GM21447 (cell line): Measurements from ENCODE around the gene SLC30A1.
"Not testable (repeated sequence)": the region's sequence is repeated elsewhere in the genome, so short reads cannot be mapped to it uniquely, and the experiment has no call there.

ENCODE experiments used
- ATAC-seq: cut with Tn5 transposase; IDR thresholded peaks from one replicate; pipeline ENCODE4 v1.9.1; 2021; ENCODE audit not compliant: unreplicated experiment

The SLC30A1 gene, protein sequence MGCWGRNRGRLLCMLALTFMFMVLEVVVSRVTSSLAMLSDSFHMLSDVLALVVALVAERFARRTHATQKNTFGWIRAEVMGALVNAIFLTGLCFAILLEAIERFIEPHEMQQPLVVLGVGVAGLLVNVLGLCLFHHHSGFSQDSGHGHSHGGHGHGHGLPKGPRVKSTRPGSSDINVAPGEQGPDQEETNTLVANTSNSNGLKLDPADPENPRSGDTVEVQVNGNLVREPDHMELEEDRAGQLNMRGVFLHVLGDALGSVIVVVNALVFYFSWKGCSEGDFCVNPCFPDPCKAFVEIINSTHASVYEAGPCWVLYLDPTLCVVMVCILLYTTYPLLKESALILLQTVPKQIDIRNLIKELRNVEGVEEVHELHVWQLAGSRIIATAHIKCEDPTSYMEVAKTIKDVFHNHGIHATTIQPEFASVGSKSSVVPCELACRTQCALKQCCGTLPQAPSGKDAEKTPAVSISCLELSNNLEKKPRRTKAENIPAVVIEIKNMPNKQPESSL

DNA sequence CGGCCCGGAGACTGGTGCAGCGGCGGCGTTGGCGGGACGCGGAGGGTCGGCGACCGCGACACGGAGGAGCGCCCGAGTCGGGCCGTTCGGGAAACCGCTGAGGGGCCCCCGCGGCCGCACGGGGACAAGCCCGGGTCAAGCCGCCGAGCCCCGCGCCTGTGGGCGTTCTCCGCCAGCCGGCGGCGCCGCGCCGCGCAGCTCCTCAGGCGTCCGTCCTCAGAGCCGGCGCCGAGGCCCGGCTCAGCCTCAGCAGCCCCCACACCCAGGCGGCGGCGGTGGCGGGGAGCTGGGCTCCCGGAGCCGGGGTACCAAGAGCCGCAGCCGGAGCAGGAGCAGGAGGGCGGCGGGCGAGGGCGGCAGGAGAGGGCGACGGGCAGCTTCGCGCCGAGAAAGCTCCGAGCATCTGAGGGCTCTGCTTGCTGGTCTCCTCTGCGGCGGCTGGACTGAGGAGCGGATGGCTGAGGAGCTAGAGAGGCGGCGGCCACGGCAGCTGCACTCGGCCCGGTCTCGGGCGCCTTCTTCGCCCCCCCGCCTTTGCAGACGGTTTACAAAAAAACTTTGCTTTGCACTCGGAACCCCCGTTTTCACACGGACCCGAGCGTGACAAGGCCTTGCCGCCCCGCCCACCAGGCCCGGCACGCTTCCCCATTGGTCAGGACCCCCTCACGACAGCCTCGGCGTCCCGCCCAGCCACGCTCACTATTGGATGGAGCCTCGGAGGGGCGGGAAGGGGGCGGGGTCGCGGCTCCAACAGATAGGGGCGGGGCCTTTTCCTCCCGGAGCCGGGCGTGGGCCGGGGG, at the start of gene SLC30A1:
TSS of gene SLC30A1 (minus strand) at position 522 of the 800 bp plus-strand sequence. CDS start 549 bp downstream, outside the sequence.
- ATAC-seq: peak; percentile 82

DNA sequence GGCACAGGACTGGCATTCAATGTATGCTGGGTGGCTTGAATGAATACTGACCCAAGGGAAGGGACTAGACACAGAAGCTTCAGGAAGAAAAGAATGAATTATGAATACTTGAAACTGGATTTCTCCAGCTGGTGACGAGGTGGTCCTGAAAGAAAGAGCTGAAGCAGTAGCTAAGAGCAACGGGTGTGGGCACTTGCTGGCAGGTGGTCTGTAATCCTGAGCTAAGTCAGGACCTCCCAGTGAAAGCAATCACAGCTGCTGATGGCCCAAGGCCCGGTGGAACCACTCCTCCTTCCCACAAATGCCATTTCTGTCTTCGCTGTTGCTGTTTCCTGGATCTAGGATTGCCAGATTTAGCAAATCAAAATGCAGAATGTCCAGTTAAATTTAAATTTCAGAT, 49.5 kb upstream of the SLC30A1 start:
- no peak for ATAC-seq

DNA sequence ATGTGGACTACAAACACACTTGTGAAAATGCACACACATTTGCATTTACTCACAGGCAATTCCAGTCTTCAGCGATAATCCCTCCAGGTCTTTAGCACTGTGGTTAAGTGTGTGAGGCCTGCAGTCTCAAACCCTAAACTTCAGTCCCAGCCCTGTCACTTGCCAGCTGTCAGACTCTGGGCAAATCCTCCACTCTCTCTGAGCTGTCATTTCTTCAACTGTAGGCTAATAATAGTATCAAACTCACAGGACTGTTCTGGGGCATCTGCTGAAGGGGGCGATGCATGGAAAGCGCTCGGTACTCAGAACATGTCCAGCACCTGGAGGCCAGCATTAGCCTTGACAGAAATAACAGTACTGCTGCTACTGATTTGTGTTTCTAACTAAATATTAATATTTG, 48.3 kb upstream of the SLC30A1 start:
- ATAC-seq: no peak

DNA sequence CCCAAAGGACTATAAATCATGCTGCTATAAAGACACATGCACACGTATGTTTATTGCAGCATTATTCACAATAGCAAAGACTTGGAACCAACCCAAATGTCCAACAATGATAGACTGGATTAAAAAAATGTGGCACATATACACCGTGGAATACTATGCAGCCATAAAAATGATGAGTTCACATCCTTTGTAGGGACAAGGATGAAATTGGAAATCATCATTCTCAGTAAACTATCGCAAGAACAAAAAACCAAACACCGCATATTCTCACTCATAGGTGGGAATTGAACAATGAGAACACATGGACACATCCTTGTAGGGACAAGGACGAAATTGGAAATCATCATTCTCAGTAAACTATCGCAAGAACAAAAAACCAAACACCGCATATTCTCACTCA, 46.9 kb upstream of the SLC30A1 start:
- not testable (repeated sequence) for ATAC-seq

DNA sequence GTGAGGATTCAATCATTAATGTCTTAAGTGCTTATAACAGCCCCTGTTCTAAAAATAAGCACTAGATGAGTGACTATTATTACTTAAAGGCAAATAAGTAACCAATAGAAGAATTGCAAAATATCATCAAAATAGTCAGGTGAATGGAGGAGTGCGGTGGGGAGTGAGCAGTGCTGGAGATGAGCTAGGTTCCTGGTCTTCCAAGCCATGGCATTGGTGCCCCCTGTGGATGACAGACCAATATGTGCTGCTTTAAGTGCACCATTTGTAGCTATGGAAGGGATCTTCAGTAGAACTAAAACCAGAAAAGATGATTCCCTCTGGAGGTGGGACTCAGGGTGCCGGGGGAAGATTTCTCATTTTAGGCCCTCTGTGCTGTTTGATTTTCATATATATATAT, 46.1 kb upstream of the SLC30A1 start:
- peak; percentile 69 for ATAC-seq

DNA sequence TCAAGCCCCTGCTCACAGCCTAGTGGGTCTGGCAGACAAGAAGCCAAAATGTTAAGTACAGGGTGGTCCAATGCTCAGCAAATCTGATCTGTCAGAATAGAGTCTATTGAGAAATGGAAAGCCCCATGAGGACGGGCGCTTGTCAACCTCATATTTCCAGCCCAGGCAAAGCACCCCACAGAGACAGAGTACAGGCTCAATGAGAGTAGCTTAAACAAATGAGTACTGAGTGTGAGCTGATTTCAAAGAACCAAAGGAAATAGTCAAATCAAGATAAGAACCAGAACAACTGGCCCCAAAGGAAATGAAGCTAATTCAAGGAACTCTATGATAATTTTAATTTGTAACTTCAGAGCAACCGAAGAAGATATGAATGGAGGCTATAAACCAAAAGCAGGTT, 44.6 kb upstream of the SLC30A1 start:
- ATAC-seq: no peak

DNA sequence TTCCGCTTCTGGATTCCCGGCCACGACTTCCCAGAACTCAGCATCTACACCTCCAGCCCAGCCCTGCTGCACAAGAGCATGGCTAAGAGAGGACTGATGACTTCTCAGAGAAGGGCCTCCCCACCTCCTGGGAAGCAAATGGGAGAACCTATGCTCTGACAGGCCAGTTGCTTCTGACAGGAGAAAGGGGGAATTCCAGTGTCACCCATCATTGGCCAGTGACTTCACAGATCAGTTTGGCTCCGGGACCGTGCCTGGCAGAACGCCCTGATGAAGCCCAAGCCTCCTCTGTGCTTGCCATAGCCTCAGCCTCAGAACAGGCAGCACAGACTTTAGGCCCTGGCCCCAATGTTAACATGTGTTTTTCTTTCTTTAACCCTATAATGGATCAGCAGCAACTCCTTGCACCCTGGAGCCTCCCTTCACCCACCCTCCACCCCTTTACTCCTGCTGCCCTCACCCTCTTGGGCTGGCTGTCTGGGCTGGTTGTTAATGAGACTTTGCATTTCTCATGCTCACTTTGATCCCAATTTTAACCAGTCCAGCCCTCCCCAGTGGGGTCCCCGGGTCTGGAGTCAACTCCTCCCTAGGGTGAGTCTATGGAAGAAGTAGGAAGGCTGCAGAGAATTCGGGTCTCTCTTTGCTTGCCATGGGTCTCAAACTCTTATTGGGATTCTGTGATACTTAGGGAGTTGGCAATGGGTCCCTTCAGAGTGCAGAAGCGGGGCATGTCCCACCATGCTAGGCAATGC, 42.7 kb upstream of the SLC30A1 start:
- ATAC-seq: no peak

DNA sequence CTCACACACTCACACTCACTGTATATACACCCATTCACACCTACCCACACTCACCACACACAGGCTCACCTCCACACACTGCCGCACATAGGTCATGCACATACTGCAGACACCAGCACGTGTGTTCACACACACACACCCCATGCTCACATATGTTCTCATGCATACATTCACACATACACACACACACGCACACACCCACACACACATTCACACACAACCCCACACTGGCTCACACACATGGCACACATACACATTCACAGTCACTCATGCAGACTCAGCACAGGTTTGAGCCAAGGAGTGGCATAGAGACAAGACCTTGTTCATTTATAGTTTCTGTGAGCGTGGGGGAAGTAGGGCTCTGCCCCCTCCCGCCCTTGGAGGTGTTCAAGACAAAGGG, 41.1 kb upstream of the SLC30A1 start:
- ATAC-seq: no peak

DNA sequence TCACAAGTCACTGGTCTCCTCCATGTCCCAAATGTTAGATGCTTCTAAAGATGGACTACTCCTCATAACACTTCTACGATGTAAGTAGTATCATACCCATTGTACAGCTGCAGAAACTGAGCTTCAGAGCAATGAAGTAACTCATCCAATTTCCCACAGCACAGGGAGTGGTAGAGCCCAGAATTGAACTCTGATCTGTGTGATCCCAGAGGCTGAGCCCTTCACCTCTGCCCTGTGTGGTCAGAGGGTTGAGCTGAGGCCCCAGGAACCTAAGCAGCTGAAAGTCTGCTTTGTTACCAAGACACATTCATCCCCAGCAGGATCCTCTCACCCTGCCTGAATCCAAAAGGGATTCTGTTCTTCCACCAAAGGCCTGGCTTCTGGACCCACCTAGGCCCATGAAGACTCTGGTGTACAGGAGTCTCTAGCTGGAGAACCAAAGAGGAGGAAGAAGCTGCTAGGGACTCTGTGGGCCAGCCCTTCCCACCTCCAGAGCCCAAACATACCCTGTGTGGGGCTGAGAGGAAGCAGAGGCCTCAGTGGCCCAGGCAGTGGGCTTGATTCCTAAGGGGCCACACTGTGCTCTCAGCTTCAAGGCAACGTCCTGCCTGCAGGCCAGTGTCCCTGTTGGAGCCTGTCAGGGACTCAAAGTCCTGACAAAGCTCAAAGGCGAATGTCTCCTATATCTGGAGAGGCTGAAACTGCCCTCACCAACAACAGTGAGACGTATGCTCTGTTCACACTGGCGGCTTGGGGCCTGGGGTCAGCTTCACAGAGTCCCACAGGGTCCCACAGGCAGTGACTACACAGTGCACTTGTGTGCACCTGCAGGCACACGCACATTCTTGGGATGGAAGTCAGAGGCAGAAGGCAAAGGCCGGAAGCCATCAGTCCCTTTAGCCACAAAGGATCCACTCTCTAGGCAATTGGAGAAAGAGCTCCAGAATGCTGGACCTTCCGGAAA, 40.4 kb upstream of the SLC30A1 start:
- no peak for ATAC-seq

DNA sequence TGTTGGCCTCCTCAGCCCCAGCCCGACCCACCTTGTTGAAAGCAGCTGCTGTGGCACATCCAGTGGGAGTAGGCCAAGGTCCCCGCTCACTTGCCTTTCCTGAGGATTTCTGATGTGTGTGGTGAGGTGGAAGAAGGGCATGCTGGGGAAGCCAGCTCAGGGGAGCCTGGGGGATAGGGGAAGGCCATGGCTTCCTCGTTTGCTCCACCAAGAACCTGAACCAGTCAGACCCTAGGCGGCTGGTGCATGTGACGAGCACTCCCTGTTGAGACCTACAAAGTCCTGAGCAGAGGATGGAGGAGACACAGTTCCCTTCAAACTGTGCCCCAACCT, 38.0 kb upstream of the SLC30A1 start:
- no peak for ATAC-seq

DNA sequence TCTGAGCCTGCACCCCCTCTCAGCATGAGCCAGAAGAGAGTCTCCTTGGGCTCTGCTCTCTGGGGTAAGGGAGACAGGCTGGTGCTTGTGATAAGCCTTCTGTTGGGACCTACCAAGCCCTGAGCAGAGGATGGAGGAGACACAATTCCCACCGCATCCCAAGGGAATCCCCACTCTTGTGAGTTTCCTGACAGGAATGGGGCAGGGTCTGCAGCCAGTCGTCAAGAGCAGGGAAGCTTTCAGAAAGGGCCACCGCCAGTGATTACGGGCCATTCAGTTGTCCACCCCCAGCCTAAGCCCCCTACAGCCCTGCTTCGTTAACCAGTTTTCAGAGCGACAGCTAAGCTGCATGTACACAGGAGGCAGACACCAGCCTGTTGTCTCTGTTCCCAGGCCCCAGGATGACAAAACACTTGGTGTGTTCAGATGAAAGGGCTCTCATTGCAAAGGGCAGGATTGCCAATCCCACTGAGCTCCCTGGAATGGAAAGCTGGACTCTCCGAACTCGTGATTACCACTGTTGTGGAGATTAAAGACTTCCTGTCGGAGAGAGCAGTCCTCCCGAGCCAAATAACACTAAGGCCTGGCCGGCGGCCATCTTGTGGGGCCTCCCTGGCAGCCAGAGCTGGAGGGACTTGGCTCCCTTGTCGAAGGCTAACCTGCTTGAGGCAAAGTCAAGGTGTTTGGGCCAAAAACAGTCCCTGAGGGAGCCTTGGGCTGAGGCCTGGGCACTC, 37.4 kb upstream of the SLC30A1 start:
- no peak for ATAC-seq

DNA sequence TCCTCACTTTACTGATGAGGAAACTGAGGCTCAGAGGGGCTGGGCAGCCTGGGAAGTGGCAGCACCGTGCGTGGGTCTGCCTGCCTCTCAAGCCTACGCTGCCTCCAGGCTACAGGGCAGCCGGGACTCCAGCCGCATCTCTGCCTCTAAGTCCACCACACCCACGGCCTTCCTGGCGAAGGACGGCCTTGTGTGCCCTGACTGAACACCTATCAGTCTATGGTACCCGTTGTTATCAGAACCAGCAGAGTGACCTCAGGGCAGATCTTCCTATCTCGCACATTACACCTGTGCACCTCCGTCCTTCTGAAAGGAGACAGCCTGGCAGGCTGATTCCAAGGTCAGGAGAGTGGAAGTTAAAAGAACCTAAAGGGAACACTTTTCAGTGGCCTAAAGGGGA, 35.7 kb upstream of the SLC30A1 start:
- ATAC-seq: no peak

DNA sequence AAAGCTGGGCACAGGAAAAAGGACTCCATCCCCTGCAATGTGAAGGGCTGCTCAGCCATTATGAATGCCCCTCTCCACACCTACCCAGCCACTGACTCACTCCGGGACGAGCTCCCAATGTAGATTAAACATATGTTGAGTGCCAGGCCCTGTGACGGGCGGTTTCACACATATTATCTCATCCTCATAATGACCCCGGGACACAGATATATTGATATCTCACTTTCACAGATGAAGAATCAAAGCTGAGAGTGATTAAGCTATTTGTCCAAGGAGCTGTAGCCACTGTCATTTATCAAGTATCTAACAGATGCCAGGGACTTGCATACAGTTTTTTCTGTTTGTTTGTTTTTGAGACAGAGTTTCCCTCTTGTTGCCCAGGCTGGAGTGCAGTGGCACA, 35.0 kb upstream of the SLC30A1 start:
- ATAC-seq: no peak

DNA sequence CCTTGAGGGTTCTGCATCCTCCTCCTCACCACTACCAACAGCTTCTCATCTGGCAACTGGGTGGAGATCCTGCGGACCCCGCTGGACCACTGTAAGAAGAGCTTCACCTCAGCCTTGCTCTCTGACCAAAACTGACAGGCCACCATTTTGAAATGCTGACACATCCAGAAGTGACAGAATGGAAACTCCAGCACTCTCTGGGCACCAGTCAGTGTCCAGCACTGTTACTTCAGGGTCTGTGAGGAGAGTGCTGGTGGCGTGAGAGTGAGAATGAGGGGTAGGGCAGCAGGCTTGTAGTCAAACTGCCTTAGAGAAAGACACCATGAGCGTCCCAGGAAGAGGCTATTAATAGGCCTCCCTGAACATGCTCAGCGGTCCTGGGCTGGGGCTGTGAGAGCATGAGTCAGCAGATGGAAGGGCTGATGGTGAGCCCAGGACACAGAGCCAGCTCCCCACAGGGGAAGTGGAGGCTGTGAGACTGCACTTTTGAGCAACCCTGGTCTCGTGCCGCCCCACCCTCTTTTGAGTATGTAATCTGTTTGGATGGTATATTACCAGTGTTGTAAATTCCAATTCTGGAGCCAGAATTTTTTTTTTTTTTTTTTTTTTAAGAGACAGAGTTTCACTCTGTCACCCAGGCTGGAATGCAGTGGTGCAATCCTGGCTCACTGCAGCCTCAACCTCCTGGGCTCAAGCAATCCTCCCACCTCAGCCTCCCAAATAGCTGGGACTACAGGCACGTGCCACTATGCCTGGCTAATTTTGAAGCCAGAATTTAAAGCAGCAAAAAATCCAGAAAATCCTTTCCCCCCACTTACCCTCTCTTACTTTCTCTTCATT, 34.4 kb upstream of the SLC30A1 start:
- ATAC-seq: no peak

DNA sequence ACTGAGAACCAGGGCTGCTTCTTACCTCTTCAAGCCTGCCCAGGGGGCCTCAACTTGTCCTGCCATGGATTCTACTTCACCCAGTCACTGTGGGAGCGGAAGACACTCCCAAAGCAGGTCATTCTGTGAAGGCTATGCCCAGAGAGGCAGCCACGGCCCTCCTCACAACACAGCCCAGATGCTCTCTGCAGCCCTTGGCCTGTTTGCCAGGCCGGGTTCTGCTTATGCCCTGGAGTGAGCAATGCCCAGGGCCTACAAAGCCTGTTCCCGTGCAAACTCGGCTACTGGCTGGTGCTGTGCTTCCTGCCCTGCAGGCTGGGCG, 33.8 kb upstream of the SLC30A1 start:
- ATAC-seq: no peak

DNA sequence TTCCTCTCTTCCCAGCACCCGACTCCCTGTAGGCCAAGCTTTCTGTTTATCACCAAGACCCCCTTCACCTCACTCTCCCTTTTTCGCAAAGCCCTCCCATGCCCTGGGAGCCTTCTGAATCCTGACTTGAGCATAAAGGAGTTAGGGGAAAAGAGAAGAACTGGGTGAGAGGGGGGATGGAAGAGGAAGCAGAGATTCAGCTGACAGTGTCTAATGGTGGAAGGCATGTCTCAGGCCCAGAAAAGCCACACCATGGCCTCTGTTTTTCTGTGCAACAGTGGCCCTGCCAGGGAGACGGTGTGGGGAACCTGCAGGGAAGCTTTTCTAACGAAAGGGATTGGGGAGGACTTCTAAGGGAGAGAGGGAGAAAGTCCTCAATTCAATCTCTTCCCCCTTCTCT, 32.9 kb upstream of the SLC30A1 start:
- no peak for ATAC-seq

DNA sequence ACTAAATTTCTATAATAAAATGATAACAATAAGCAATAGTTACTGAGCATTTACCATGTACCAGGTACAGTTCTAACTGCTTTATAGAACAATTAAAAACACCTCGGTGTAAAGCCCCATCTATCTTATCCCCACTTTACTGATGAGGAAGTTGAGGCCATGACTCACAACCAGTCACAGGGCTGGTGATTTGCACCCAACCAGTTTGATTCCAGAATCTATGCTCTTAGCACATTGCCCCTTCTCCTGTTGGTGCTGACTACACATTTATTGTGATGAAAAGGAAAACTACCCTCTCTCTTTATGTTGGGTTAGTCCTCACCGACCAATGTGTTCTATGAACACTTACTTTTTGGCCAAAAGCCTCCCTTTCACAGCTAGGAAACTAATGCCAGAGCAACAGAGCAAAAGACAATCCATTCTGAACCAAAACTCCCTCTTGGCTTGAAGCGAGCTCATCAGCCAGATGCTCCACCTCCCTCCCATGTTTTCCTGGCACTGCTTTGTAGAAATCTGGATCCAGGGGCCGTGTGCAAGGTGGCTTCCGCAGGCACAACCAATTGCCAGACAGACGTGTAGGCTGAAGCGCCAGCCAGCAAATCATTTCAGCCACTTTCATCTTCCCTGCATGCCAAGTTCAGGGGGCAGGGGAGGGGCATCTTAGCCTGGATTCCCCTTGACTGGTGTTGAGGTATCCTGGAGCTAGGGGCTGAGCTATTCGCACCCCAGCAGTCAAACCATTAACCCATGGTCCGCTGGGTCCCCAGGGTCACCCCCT, 32.0 kb upstream of the SLC30A1 start:
- ATAC-seq: no peak
